SIG-M5 treated with dmso at 0.1 percent for 504 hours (cell line): ENCODE data around the gene CEP350.
"Not testable (repeated sequence)": the region's sequence is repeated elsewhere in the genome, so short reads cannot be mapped to it uniquely, and the experiment has no call there.

ENCODE experiments used
- DNase-seq: peaks from one replicate; lab custom pipeline; 2025; ENCODE audit not compliant: unreplicated experiment; lab: John Stamatoyannopoulos, UW

Gene CEP350

DNA sequence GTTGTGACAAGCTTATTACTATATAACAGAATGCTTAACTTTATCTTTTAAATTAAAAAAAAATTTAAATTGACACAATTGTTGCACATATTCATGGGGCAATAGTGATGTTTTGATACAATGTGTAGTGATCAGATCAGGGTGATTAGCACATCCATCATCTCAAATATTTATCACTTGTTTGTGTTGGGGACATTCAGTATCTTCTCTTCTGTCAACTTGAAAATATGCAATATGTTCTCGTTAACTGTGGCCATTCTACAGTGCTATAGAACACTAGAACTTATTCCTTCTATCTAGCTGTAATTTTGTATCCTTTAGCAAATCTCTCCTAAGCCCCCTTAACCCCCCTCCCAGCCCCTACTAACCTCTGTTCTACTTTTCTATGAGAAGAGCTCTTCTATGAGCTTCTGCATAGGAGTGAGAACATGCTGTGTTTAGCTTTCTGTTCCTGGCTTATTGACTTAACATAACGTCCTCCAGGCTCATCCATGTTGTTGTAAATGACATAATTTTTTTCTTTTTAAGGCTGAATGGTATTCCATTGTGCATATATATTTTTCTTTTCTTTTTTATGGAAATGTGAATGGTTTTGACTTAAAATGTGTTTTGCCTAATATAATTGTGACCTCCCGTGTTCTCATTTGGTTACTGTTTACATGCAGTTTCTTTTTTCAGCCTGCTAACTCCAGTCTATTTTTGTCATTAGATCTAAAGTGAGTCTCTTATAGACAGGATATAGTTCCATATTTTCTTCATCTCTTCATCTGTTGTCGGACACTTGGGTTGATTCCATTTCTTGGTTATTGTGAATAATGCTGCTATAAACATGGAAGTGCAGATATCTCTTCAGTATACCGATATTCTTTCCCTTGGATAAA is 23.8 kb downstream of the CEP350 start:
- DNase-seq, result no peak

- DNase-seq, result no peak
Observed at GRCh38 chr1:179984101-179984500, 29.5 kb downstream of the CEP350 start.

DNA sequence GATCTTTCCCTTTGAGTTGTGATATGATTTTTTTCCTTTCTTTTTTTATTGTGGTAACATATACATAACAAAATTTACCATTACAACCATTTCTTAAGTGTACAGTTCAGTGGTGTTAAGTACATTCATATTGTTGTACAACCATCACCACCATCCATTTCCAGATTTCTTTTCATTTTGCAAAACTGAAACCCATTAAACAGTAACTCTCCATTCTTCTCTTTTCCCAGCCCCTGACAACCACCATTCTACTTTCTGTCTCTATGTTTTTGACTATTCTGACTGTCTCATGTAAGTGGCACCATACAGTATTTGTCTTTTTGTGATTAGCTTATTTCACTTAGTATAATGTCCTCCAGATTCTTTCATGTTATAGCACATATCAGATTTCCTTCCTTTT is 30.3 kb downstream of the CEP350 start:
- DNase-seq, result no peak

GRCh38 chr1:179990847-179991246 is 36.2 kb downstream of the CEP350 start:
- no peak for DNase-seq

DNA sequence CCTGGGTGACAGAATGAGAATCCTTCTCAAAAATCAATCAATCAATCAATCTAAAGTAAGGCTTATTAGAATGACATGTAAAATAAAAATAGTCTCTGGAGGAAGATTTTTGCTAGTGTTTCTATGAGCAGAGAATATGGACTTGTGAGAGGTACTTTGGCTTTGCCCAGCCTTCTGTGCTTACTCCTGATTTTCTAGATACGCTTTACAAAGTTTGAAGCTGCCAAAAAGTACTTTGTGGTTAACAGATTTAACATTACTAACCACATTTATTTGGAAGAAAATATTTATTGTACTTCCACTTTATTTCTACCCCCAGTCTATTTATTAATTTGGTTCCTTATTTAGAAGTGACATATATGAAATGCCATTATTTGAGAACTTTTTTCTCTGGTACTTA is 41.0 kb downstream of the CEP350 start:
- DNase-seq, result no peak

GRCh38 chr1:179996099-179996498 is 41.5 kb downstream of the CEP350 start:
- DNase-seq, result no peak

- DNase-seq, result no peak
Observed at GRCh38 chr1:180000575-180000974, 46.0 kb downstream of the CEP350 start.

DNA sequence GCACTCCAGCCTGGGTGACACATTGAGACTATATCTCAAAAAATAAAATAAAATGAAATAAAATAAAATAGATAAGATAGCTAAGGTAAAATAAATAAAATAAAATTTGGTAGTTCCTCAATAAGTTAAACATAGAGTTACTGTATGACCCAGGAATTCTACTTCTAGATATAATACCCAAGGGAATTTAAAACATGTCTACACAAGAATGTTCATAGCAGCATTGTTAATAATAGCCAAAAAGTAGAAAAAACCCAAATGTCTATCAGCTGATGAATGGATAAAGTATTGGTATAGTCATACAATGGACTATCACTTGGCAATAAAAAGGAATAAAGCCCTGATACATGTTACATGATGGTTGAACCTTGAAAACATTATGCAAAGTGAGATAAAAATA is 47.8 kb downstream of the CEP350 start:
- no peak for DNase-seq

- DNase-seq, result no peak
Observed at GRCh38 chr1:180003026-180003695, 48.6 kb downstream of the CEP350 start.

- not testable (repeated sequence) for DNase-seq
Observed at GRCh38 chr1:180006762-180007161, 52.2 kb downstream of the CEP350 start.

GRCh38 chr1:180020017-180020416 is 65.4 kb downstream of the CEP350 start:
- DNase-seq, result no peak

DNA sequence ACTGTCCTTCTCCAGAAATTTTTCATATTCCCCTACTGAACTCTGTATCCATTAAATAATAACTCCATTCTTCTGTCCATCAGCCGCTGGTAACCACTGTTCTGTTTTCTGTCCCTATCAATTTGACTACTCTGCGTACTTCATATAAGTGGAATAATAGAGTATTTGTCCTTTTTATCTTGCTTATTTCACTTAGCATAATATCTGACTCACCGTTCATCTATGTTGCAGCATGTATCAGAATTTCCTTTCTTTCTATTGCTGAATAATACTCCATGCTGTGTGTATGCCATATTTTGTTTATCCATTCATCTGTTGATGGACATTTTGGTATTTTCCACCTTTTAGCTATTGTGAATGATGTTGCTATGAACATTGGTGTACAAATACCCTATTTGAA is 71.9 kb downstream of the CEP350 start:
- no peak for DNase-seq

- no peak for DNase-seq
Observed at GRCh38 chr1:180027949-180028445, 73.4 kb downstream of the CEP350 start.

- DNase-seq, result no peak
Observed at GRCh38 chr1:180028864-180029263, 74.3 kb downstream of the CEP350 start.

DNA sequence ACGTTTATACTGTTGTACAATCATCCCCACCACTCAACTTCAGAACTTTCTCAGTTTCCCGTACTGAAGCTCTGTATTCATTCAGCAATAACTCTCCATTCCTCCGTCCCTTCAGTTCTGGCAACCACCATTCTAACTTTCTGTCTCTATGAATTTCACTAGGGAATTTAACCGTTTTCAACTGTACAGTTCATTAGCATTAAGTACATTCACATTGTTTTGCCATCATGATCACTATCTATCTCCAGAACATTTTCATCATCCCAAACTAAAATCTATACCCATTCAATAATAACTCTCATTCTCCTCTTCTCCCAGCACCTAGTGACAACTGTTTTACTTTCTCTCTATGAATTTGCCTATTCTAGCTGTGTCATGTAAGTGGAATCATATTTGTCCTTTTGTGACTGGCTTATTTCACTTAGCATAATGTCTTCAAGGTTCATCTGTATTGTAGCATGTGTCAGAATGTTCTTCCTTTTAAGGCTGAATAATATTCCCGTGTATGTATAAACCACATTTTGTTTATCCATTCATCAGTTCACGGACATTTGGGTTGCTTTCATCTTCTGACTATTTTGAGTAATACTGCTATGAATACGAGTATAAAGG is 75.0 kb downstream of the CEP350 start:
- DNase-seq, result no peak

DNA sequence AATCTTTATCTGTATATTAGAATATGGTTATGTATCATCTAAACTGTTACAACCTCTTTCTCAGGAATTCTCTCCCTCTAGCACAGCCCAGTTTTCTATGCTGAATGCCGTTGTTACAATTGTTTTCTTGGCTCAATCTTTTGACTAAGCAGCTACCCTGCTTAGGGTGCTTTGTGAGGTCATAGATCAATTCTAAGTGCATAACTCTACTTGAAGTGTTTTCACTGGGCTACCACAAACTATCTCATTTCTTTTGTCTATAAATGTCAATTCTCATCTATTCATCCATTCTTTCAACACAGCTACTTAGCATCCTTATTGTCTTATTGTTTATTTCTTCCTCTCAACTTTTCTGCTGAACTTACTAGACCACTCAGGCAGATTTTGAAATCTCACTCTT is 77.1 kb downstream of the CEP350 start:
- no peak for DNase-seq

GRCh38 chr1:180033390-180033789 is 78.8 kb downstream of the CEP350 start:
- no peak for DNase-seq

- DNase-seq, result no peak
Observed at GRCh38 chr1:180040034-180040433, 85.4 kb downstream of the CEP350 start.

- no peak for DNase-seq
Observed at GRCh38 chr1:180041582-180041981, 87.0 kb downstream of the CEP350 start.

DNA sequence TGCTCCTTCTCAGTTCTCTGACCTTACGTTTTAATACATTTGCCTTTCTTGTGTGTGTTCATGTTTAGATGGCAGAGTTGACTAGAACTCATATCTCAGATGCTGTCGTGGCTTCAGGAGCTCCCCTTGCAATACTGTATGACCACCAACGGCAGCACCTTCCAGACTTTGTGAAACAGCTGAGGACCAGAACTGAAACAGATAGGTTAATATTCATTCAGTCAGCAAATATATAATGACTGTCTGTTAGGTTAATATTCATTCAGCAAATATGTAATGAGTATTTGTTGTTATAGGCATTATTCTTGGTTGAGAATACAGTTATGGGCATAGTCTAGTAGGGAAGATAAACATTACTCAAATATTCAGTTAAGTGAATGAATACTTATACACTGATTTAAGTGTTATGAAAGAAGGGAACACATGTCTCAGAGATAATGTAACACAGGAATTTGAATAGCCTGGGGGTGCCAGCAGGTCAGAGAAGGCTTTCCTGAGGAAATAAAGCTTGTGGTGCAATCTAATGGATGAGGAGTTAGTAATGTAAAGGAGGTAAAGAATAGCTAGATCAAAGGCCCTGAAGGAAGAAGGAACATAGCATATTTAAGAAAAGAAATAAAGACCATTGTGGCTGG is 88.5 kb downstream of the CEP350 start:
- DNase-seq, result no peak

GRCh38 chr1:180043785-180044184 is 89.2 kb downstream of the CEP350 start:
- DNase-seq, result no peak
